H1 (cell line): ENCODE measurements around the gene GMFB. TPM values are rescaled to one million over a fixed set of nuclear protein-coding genes. Genes with fewer than 3 reads are reported as not detected.

Experiments used
- CTCF ChIA-PET: fragments of 300-600 bp; sonication (Branson Sonifier 250); formaldehyde crosslinking; loops from one replicate; lab custom pipeline; 2021; ENCODE audit not compliant: partially characterized antibody; lab: Charles Lee
- POLR2A ChIA-PET: fragments of 300-600 bp; sonication (Branson Sonifier 250); formaldehyde crosslinking; loops from one replicate; lab custom pipeline; 2021; ENCODE audit warnings: inconsistent platforms; ENCODE audit not compliant: partially characterized antibody; lab: Charles Lee
- DNase-seq, 2 experiments: peaks; one replicate each; pipeline versions ENCODE4 v3.0.0 to v3.0.0-alpha.2; 2010 to 2022; ENCODE audit warnings: low spot score in 2 of 2, low read depth in 1 of 2, mixed read lengths in 1 of 2
- FAIRE-seq: peaks from 2 replicates; lab custom pipeline; 2011; peaks lifted over from hg19 to GRCh38; lab: Jason Lieb, UNC
- H2AFZ ChIP-seq: 2 replicates; pipeline ENCODE4 v1.8.1; 2012; ENCODE audit warnings: low read length, inconsistent platforms
- H2AK5ac ChIP-seq: 2 replicates; pipeline ENCODE4 v1.6.1; 2013; ENCODE audit warnings: low read depth, low read length
- H2BK120ac ChIP-seq: replicated peaks from 2 replicates; pipeline ENCODE3; 2013; ENCODE audit warnings: low read depth, low read length, inconsistent platforms
- H2BK12ac ChIP-seq: 2 replicates; pipeline ENCODE4 v1.6.1; 2013; ENCODE audit warnings: low read depth, low read length
- H2BK15ac ChIP-seq: 2 replicates; pipeline ENCODE4 v1.6.1; 2013; ENCODE audit warnings: low read length
- H2BK20ac ChIP-seq: 2 replicates; pipeline ENCODE4 v1.6.1; 2013; ENCODE audit warnings: low read length
- H2BK5ac ChIP-seq: 2 replicates; pipeline ENCODE4 v1.6.1; 2013; ENCODE audit warnings: low read depth, low read length
- H3K14ac ChIP-seq: 2 replicates; pipeline ENCODE4 v1.6.1; 2013; ENCODE audit warnings: inconsistent platforms; ENCODE audit not compliant: insufficient read length
- H3K18ac ChIP-seq: 2 replicates; pipeline ENCODE4 v1.6.1; 2013; ENCODE audit warnings: low read length; ENCODE audit errors: extremely low read depth
- H3K23ac ChIP-seq: 2 replicates; pipeline ENCODE4 v1.6.1; 2013; ENCODE audit warnings: inconsistent platforms; ENCODE audit not compliant: insufficient read length
- H3K23me2 ChIP-seq: 2 replicates; pipeline ENCODE4 v1.6.1; 2013; ENCODE audit warnings: low read depth, low read length
- H3K27ac ChIP-seq: 2 replicates; pipeline ENCODE4 v1.6.1; 2011; ENCODE audit warnings: low read depth, low read length, inconsistent platforms
- H3K27me3 ChIP-seq, 4 experiments: replicated peaks in 1 of 4; 1 replicate in 1 of 4; 2 replicates in 3 of 4; pipeline versions ENCODE4 v1.6.1 to v1.8.1; 2011 to 2013; ENCODE audit warnings: low read length in 3 of 4, mild to moderate bottlenecking in 3 of 4, inconsistent platforms in 2 of 4, mixed read lengths in 2 of 4, moderate library complexity in 1 of 4; ENCODE audit not compliant: control insufficient read depth in 3 of 4, insufficient read depth in 3 of 4; ENCODE audit errors: extremely low read depth in 1 of 4
- H3K36me3 ChIP-seq, 4 experiments: 2 replicates each; pipeline versions ENCODE4 v1.6.1 to v1.8.1; 2011 to 2013; ENCODE audit warnings: mild to moderate bottlenecking in 4 of 4, low read length in 3 of 4, moderate library complexity in 2 of 4, control low read depth in 1 of 4, inconsistent platforms in 1 of 4; ENCODE audit not compliant: insufficient read depth in 4 of 4, control insufficient read depth in 2 of 4
- H3K4ac ChIP-seq: replicated peaks from 2 replicates; pipeline ENCODE3; 2013; ENCODE audit warnings: low read length, low read depth, mixed read lengths, inconsistent platforms; ENCODE audit not compliant: insufficient read length
- H3K4me1 ChIP-seq, 4 experiments: replicated peaks in 1 of 4; 1 replicate in 1 of 4; 2 replicates in 3 of 4; pipeline versions ENCODE4 v1.6.1 to v1.8.1; 2011 to 2013; ENCODE audit warnings: low read length in 3 of 4, inconsistent platforms in 2 of 4, mixed read lengths in 1 of 4; ENCODE audit not compliant: insufficient read depth in 4 of 4, control insufficient read depth in 3 of 4
- H3K4me2 ChIP-seq, 2 experiments: 2 replicates each; pipeline versions ENCODE4 v1.6.1 to v1.8.1; 2011 to 2013; ENCODE audit warnings: low read depth in 2 of 2, low read length in 2 of 2, control low read depth in 1 of 2, inconsistent platforms in 1 of 2, mild to moderate bottlenecking in 1 of 2; ENCODE audit not compliant: insufficient read depth in 1 of 2
- H3K4me3 ChIP-seq, 4 experiments: fragments of 200-600, 300-600 bp in 1 of 4; sonication (generic), shearing (Covaris generic), sonication (Bioruptor Twin) in 1 of 4; 2 replicates each; pipeline versions ENCODE4 v1.5.1 to v1.8.1; 2011 to 2016; ENCODE audit warnings: low read length in 4 of 4, low read depth in 3 of 4, control low read depth in 2 of 4, inconsistent platforms in 2 of 4, mild to moderate bottlenecking in 2 of 4, mixed read lengths in 1 of 4, moderate library complexity in 1 of 4; ENCODE audit not compliant: insufficient read depth in 2 of 4; ENCODE audit errors: extremely low read depth in 1 of 4
- H3K56ac ChIP-seq: replicated peaks from 2 replicates; pipeline ENCODE3; 2013; ENCODE audit warnings: low read depth, mild to moderate bottlenecking, mixed read lengths, low read length, inconsistent platforms; ENCODE audit not compliant: insufficient read length
- H3K79me1 ChIP-seq: 2 replicates; pipeline ENCODE4 v1.6.1; 2013; ENCODE audit warnings: low read depth, low read length, control low read depth
- H3K79me2 ChIP-seq, 2 experiments: 2 replicates each; pipeline versions ENCODE4 v1.6.1 to v1.8.1; 2012 to 2013; ENCODE audit warnings: low read length in 2 of 2, mild to moderate bottlenecking in 2 of 2, inconsistent platforms in 1 of 2; ENCODE audit not compliant: insufficient read depth in 2 of 2, control insufficient read depth in 1 of 2
- H3K9ac ChIP-seq, 4 experiments: replicated peaks in 1 of 4; 1 replicate in 1 of 4; 2 replicates in 3 of 4; pipeline versions ENCODE4 v1.6.1 to v1.8.1; 2011 to 2013; ENCODE audit warnings: low read depth in 3 of 4, low read length in 3 of 4, control low read depth in 2 of 4, mild to moderate bottlenecking in 2 of 4, moderate library complexity in 2 of 4, inconsistent platforms in 1 of 4; ENCODE audit errors: extremely low read depth in 1 of 4
- H3K9me3 ChIP-seq, 2 experiments: 2 replicates each; pipeline versions ENCODE4 v1.6.1 to v1.8.1; 2012 to 2013; ENCODE audit warnings: mild to moderate bottlenecking in 2 of 2, moderate library complexity in 2 of 2, control low read depth in 1 of 2, inconsistent platforms in 1 of 2, low read depth in 1 of 2, low read length in 1 of 2, mixed read lengths in 1 of 2; ENCODE audit not compliant: insufficient read depth in 2 of 2
- H4K20me1 ChIP-seq, 2 experiments: replicated peaks in 1 of 2; 2 replicates each; pipeline versions ENCODE3 to v1.8.1; 2011 to 2013; ENCODE audit warnings: inconsistent platforms in 2 of 2, low read length in 2 of 2, mild to moderate bottlenecking in 1 of 2; ENCODE audit not compliant: insufficient read depth in 2 of 2, control insufficient read depth in 1 of 2
- H4K5ac ChIP-seq: 2 replicates; pipeline ENCODE4 v1.6.1; 2013; ENCODE audit warnings: low read length, low read depth, mixed read lengths, inconsistent platforms; ENCODE audit not compliant: insufficient read length
- H4K8ac ChIP-seq: 2 replicates; pipeline ENCODE4 v1.8.0; 2013; ENCODE audit warnings: mild to moderate bottlenecking, moderate library complexity, low read length, inconsistent platforms; ENCODE audit not compliant: insufficient read depth; ENCODE audit errors: extremely low read depth
- H4K91ac ChIP-seq: replicated peaks from 2 replicates; pipeline ENCODE3; 2013; ENCODE audit warnings: low read length, mixed read lengths, inconsistent platforms; ENCODE audit not compliant: insufficient read length
- FOSL1 ChIP-seq: IDR thresholded peaks from 2 replicates; pipeline ENCODE4 v1.6.1; 2011; ENCODE audit warnings: mild to moderate bottlenecking, low read depth, low read length, moderate library complexity; ENCODE audit not compliant: insufficient read depth
- KDM5A ChIP-seq: fragments of 200-600 bp; IDR thresholded peaks from 2 replicates; pipeline ENCODE4 v1.7.1; 2012; ENCODE audit warnings: mild to moderate bottlenecking, low read length, inconsistent platforms, mixed read lengths
- SP1 ChIP-seq: IDR thresholded peaks from 2 replicates; pipeline ENCODE4 v1.6.1; 2011; ENCODE audit warnings: low read depth, low read length
- SUZ12 ChIP-seq: fragments of 200-600 bp; sonication (generic); IDR thresholded peaks from 2 replicates; pipeline ENCODE4 v1.6.1; 2012; ENCODE audit warnings: mild to moderate bottlenecking, inconsistent platforms, low read length, moderate library complexity, mixed read lengths
- TAF1 ChIP-seq: IDR thresholded peaks from 2 replicates; pipeline ENCODE4 v1.6.1; 2011; ENCODE audit warnings: mild to moderate bottlenecking, low read depth, low read length
- TBP ChIP-seq: IDR thresholded peaks from 2 replicates; pipeline ENCODE4 v1.6.1; 2011; ENCODE audit warnings: low read depth, low read length, improper control_type of control experiment
- YY1 ChIP-seq: IDR thresholded peaks from 2 replicates; pipeline ENCODE4 v1.6.1; 2011; ENCODE audit warnings: low read depth, mild to moderate bottlenecking, low read length
- ZNF274 ChIP-seq: IDR thresholded peaks from 2 replicates; pipeline ENCODE4 v1.7.0; 2012; ENCODE audit warnings: low read length, borderline replicate concordance; ENCODE audit errors: extremely low read depth
- WGBS, 2 experiments: shearing (Covaris generic) in 1 of 2; methylation state at CpG; one replicate each; pipeline versions ENCODE4 v1.1.6 to v1.1.7; 2013 to 2015; ENCODE audit warnings: low lambda C conversion rate in 2 of 2, mixed read lengths in 2 of 2, inconsistent platforms in 1 of 2, low coverage in 1 of 2, missing lambda C conversion rate in 1 of 2; ENCODE audit not compliant: insufficient replicate concordance in 2 of 2, insufficient coverage in 1 of 2, insufficient read length in 1 of 2; ENCODE audit errors: extremely low coverage in 1 of 2, missing lambda C conversion rate in 1 of 2; 5-methylcytosine and 5-hydroxymethylcytosine counted together
- polyA plus RNA-seq, 7 experiments: library from polyadenylated mRNA; depleted of rRNA in 3 of 7; stranded (reverse) in 5 of 7; unstranded in 2 of 7; fragments of >200 nt in 5 of 7; fragments of 200-250 nt in 2 of 7; gene quantifications; 1 replicate in 5 of 7; 2 replicates in 1 of 7; 4 replicates in 1 of 7; pipeline versions ENCODE4 v1.2.1 to v1.2.3, GENCODE V29; 2011 to 2013; ENCODE audit warnings: missing spikeins in 2 of 7, mixed read lengths in 2 of 7
- total RNA-seq: library from RNA; stranded (reverse); fragmentation: NEBNext Ultra II Directional; extraction: Animal tissue kit (Norgen Biotek cat#: 25700); gene quantifications from 2 replicates; pipeline ENCODE4 v1.2.1, GENCODE V29; 2021

GMFB gene
- total and polyA plus RNA-seq, 2 of the 8 experiments (the other 6 are each of a cell fraction or from before 2014, with no cell fraction given): 17.9 to 77.3 TPM

DNA sequence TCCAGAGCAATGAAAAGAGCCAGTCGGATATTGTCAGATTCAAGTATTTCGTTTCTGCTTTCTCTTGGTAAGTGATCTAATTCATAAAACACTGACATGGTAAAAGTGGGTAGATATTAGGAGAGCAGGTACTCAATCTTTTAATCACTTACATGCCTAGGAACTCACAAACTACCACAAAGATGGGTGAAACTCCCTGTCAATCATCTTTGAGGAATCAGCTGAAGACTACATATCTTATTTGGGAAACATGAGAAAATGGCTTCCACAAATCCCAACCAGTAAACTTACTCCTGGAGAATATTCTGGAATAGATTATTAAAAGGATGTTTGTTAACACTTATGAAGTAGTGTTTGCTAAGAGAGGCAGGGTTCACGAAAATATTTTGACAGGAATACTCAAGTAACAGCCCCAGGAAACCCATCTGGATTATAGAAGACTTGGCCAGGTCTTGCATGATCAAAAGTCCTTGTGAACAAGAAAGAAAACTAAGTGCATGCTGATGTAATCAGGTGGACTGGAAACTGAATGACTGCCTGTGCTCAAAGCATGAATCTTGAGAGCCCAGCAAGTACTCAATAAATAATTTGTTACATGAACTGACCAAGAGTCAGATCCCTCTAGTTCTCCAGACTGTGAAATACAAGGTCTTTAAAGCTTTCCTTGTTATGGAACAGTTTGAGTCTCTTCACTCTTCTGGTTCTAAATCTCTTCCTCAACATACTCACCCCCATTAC, 63.1 kb downstream of the GMFB start:
- H4K91ac ChIP-seq: no peak overlapping the region
- no peak overlapping the region for H4K5ac ChIP-seq
- H3K4ac ChIP-seq: no peak overlapping the region
- POLR2A ChIA-PET: interaction anchor here (1.3 kb wide), 1 partner anchor 9 kb away, joined by 5 read pairs; no protein-coding TSS in a partner anchor
- TF ChIP-seq SUZ12 (no peak), ZNF274 (no peak), TBP (no peak), KDM5A (no peak), SP1 (no peak), YY1 (no peak), TAF1 (no peak), FOSL1 (no peak)
- TF ChIP-seq, all 59 proteins: peak for 0
- Histone ChIP-seq H2BK120ac (no peak overlapping the region), H3K4me3 (no peak overlapping the region), H3K79me2 (peaks cover 0 to 11% of the 10 kb centered on the region in 2 experiments; a peak in 2 of 4 replicates), H3K4me1 (no peaks in the 10 kb centered on the region), H2AFZ (no peak overlapping the region), H3K23me2 (no peaks in the 10 kb centered on the region), H2AK5ac (no peak overlapping the region), H4K20me1 (peaks cover 0 to 4% of the 10 kb centered on the region in 2 experiments), H3K27ac (0 out of 2 replicates have a peak overlapping the region, but pooled peaks have one; percentile 4), H3K9me3 (no peaks in the 10 kb centered on the region), H2BK20ac (no peak overlapping the region), H3K23ac (no peak overlapping the region), H3K4me2 (no peak overlapping the region), H3K36me3 (peaks cover 6 to 54% (median 26%) of the 10 kb centered on the region in 4 experiments; a peak in 7 of 8 replicates), H4K8ac (no peak overlapping the region), H2BK15ac (no peak overlapping the region), H3K14ac (no peak overlapping the region), H3K18ac (no peak overlapping the region), H3K9ac (no peak overlapping the region; a peak in 2 of 7 replicates), H2BK12ac (no peak overlapping the region), H3K27me3 (no peaks in the 10 kb centered on the region), H2BK5ac (no peak overlapping the region), H3K56ac (no peak overlapping the region), H3K79me1 (0 out of 2 replicates have a peak, but pooled peaks cover 2% of the 10 kb centered on the region)
- CTCF ChIA-PET: interaction anchor here (0.6 to 3.2 kb wide), 2 partner anchors 20 to 59 kb away, joined by 3 to 12 read pairs; no protein-coding TSS in a partner anchor
- DNase-seq: no peak
- FAIRE-seq: no peak
- 92% methylated on average over 3 of the region's 3 CpGs; no CpG with 5 or more reads in 1 of the 2 experiments for WGBS, 2 experiments
